HG02981 (cell line): ENCODE results near the gene DNAJC15.
A peak's percentile ranks its signal among the peaks of the same experiment; 100 is the strongest.

Source experiments
- ATAC-seq: cut with Tn5 transposase; IDR thresholded peaks from one replicate; pipeline ENCODE4 v1.9.1; 2021; ENCODE audit warnings: mild to moderate bottlenecking, moderate library complexity; ENCODE audit not compliant: unreplicated experiment

DNAJC15 gene

GRCh38 chr13:43080199-43080598 is 56.8 kb downstream of the DNAJC15 start:
- no peak for ATAC-seq

- ATAC-seq, result no peak
Measured at GRCh38 chr13:43081866-43082265, 58.5 kb downstream of the DNAJC15 start.

GRCh38 chr13:43083750-43084149 is 60.4 kb downstream of the DNAJC15 start:
- ATAC-seq, result no peak

GRCh38 chr13:43085545-43085944 is 62.2 kb downstream of the DNAJC15 start:
- no peak for ATAC-seq

- ATAC-seq, result no peak
Measured at GRCh38 chr13:43086181-43086580, 62.8 kb downstream of the DNAJC15 start.

GRCh38 chr13:43088093-43088511 is 64.7 kb downstream of the DNAJC15 start:
- no peak for ATAC-seq

GRCh38 chr13:43089912-43090498 is 66.6 kb downstream of the DNAJC15 start:
- no peak for ATAC-seq

- ATAC-seq, result peak; percentile 84
Measured at GRCh38 chr13:43094901-43095300, 71.5 kb downstream of the DNAJC15 start.

GRCh38 chr13:43095771-43096719 is 72.7 kb downstream of the DNAJC15 start:
- no peak for ATAC-seq

- ATAC-seq, result no peak
Measured at GRCh38 chr13:43100667-43101066, 77.3 kb downstream of the DNAJC15 start.

GRCh38 chr13:43102304-43102703 is 78.9 kb downstream of the DNAJC15 start:
- ATAC-seq, result no peak

- ATAC-seq, result no peak
Measured at GRCh38 chr13:43107780-43108179, 84.4 kb downstream of the DNAJC15 start.

- ATAC-seq, result no peak
Measured at GRCh38 chr13:43110036-43110435, 86.7 kb downstream of the DNAJC15 start.

- no peak for ATAC-seq
Measured at GRCh38 chr13:43110658-43111057, 87.3 kb downstream of the DNAJC15 start.

GRCh38 chr13:43111559-43112400 is 88.4 kb downstream of the DNAJC15 start:
- no peak for ATAC-seq

GRCh38 chr13:43113603-43114002 is 90.2 kb downstream of the DNAJC15 start:
- ATAC-seq, result no peak

- no peak for ATAC-seq
Measured at GRCh38 chr13:43114504-43114903, 91.1 kb downstream of the DNAJC15 start.

GRCh38 chr13:43115141-43115540 is 91.8 kb downstream of the DNAJC15 start:
- ATAC-seq, result no peak

- ATAC-seq, result no peak
Measured at GRCh38 chr13:43116242-43116641, 92.9 kb downstream of the DNAJC15 start.

GRCh38 chr13:43118521-43118920 is 95.1 kb downstream of the DNAJC15 start:
- ATAC-seq, result no peak

- ATAC-seq, result no peak
Measured at GRCh38 chr13:43119206-43119605, 95.8 kb downstream of the DNAJC15 start.
